Upper lobe of right lung (tissue), 1 donor: Measurements from ENCODE around the gene PIP5K1A. TPM values are rescaled to one million over a fixed set of nuclear protein-coding genes. Genes with fewer than 3 reads are reported as not detected.

Experiments used
- total RNA-seq: library from RNA; stranded (reverse); fragmentation: NEBNext Ultra II Directional; extraction: Animal tissue kit (Norgen Biotek cat#: 25700); gene quantifications from one replicate; pipeline ENCODE4 v1.2.1, GENCODE V29; 2021
- donor health status: DM: no; HTN: yes; CAD: no; lungs with severe emphysema.

PIP5K1A gene
- total RNA-seq, 1 donor from 2014 or later: 54.0 TPM

Other genes with a start within 250 kb of the PIP5K1A start
- gene CERS2, start 223.7 kb upstream of the PIP5K1A start, total RNA-seq: 354 TPM
- gene ANXA9, start 216.3 kb upstream of the PIP5K1A start, total RNA-seq: 1.2 TPM
- 26.5 TPM for gene MINDY1, start 191.7 kb upstream of the PIP5K1A start, total RNA-seq
- gene PRUNE1, start 190.1 kb upstream of the PIP5K1A start, total RNA-seq: 18.3 TPM
- gene BNIPL, start 162.0 kb upstream of the PIP5K1A start, total RNA-seq: 5.2 TPM
- gene C1orf56, start 150.8 kb upstream of the PIP5K1A start, total RNA-seq: 3.9 TPM
- 105 TPM for gene CDC42SE1, start 138.9 kb upstream of the PIP5K1A start, total RNA-seq
- gene MLLT11, start 138.2 kb upstream of the PIP5K1A start, total RNA-seq: 0.72 TPM
- 15.2 TPM for gene GABPB2, start 127.8 kb upstream of the PIP5K1A start, total RNA-seq
- gene SEMA6C, start 51.9 kb upstream of the PIP5K1A start, total RNA-seq: 6.7 TPM
- 10.3 TPM for gene TNFAIP8L2, start 41.9 kb upstream of the PIP5K1A start, total RNA-seq
- gene LYSMD1, start 32.6 kb upstream of the PIP5K1A start, total RNA-seq: 6.2 TPM
- 34.6 TPM for gene SCNM1, start 32.4 kb upstream of the PIP5K1A start, total RNA-seq
- gene TMOD4, start 22.6 kb upstream of the PIP5K1A start, total RNA-seq: not detected
- gene VPS72, start 8.4 kb upstream of the PIP5K1A start, total RNA-seq: 42.6 TPM
- gene PSMD4, start 56.2 kb downstream of the PIP5K1A start, total RNA-seq: 112 TPM
- 22.5 TPM for gene ZNF687, start 83.7 kb downstream of the PIP5K1A start, total RNA-seq
- 65.0 TPM for gene PI4KB, start 128.9 kb downstream of the PIP5K1A start, total RNA-seq
- gene RFX5, start 148.7 kb downstream of the PIP5K1A start, total RNA-seq: 45.8 TPM
- gene SELENBP1, start 174.2 kb downstream of the PIP5K1A start, total RNA-seq: 321 TPM
- gene PSMB4, start 201.0 kb downstream of the PIP5K1A start, total RNA-seq: 177 TPM